ENCODE measurements around the gene CHRNE.
"Not testable (repeated sequence)": the region's sequence is repeated elsewhere in the genome, so short reads cannot be mapped to it uniquely, and the experiment has no call there.

CHRNE gene

DNA sequence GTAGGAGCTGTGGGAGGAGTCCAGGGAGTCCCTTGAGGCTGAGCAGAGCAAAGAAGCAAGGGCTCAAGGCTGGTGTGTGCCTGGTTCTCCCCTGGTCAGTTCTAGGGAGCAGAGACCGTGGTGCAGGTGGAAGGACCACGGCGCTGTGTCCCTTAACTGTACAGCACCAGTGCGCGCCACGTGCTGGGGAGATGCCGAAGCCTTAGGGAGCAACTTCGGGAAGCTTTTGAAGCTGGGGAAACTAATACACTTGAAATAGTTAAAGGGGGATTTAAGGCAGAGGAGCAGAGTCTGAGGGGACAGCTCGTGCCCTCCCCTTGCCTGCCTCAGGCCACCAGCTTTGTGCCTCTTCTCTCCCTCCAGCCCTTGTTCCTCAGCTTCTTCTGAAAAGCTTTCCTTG lies 42.2 kb downstream of the CHRNE start:
- Histone ChIP-seq H3K9ac (ENCODE audit: insufficient read length) (no peak overlapping the region), H3K9me3 (ENCODE audit: low read depth, low read length) (no peaks in the 10 kb centered on the region), H3K4me3 (no peak overlapping the region), H3K27ac (no peak overlapping the region), H3K36me3 (ENCODE audit: insufficient read depth, low read length) (peaks cover 3% of the 10 kb centered on the region; the same call in 1 of the 2 replicates)
- TF ChIP-seq POLR2AphosphoS5 (IDR thresholded peaks at IDR 0.05; ENCODE audit: borderline replicate concordance, low read depth, low read length) (no peak), FOXP2 (optimal IDR thresholded peaks at IDR 0.05; ENCODE audit: control extremely low read depth, extremely low read length, insufficient read depth) (no peak), EZH2 (IDR thresholded peaks at IDR 0.05) (no peak)
- DNase-seq (ENCODE audit: low read depth, low spot score), result no peak

DNA sequence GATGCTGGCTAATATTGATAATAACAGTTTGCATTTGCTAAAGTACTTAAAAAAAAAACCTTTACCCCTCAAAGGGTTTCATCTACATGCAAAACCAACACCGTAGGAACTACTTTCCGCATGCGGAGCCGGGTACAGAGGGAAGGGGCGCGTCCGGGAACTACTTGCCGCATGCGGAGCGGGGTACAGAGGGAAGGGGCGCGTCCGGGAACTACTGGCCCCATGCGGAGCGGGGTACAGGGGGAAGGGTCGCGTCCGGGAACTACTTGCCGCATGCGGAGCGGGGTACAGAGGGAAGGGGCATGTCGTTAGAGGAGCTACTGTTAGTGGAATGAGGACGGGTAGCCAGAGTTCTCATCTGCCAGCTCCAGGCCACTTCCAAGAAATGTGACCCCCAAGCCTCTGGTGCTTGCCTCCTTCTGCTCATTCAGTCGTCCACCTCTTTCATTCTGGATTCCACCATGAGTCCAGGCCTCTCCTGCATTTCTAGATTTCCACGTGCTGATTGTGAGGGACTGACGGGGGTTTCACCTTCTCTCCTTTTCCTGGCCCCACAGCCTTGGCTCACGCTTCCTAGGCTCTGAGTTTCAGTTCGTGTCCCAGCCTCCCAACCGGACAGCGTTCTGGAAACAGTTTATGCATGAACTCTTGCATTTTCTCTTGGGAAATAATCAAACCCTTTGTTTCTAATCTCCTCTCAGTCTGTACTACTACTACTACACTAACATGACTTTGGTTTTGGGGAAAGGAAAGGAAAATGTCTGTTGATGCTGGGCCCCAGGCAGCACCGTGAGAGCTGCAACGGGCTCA lies 42.9 kb downstream of the CHRNE start:
- H3K4me3 ChIP-seq, result no peak overlapping the region
- no peak overlapping the region for H3K27ac ChIP-seq
- TF ChIP-seq EZH2 (IDR thresholded peaks at IDR 0.05) (no peak), FOXP2 (optimal IDR thresholded peaks at IDR 0.05; ENCODE audit: control extremely low read depth, extremely low read length, insufficient read depth) (no peak), POLR2AphosphoS5 (IDR thresholded peaks at IDR 0.05; ENCODE audit: borderline replicate concordance, low read depth, low read length) (no peak)
- H3K36me3 ChIP-seq (ENCODE audit: insufficient read depth, low read length), result peaks cover 3% of the 10 kb centered on the region; the same call in 1 of the 2 replicates
- no peak overlapping the region for H3K9ac ChIP-seq (ENCODE audit: insufficient read length)
- no peak for DNase-seq (ENCODE audit: low read depth, low spot score)
- H3K9me3 ChIP-seq (ENCODE audit: low read depth, low read length), result no peaks in the 10 kb centered on the region

- Histone ChIP-seq H3K9me3 (ENCODE audit: low read depth, low read length) (no peaks in the 10 kb centered on the region), H3K9ac (ENCODE audit: insufficient read length) (no peak overlapping the region), H3K4me3 (no peak overlapping the region), H3K27ac (no peak overlapping the region), H3K36me3 (ENCODE audit: insufficient read depth, low read length) (peaks cover 3% of the 10 kb centered on the region; the same call in 1 of the 2 replicates)
- no peak for TF ChIP-seq POLR2AphosphoS5 (IDR thresholded peaks at IDR 0.05; ENCODE audit: borderline replicate concordance, low read depth, low read length)
- no peak for TF ChIP-seq FOXP2 (optimal IDR thresholded peaks at IDR 0.05; ENCODE audit: control extremely low read depth, extremely low read length, insufficient read depth)
- no peak for TF ChIP-seq EZH2 (IDR thresholded peaks at IDR 0.05)
- no peak for DNase-seq (ENCODE audit: low read depth, low spot score)
These were observed 44.0 kb downstream of the CHRNE start for GRCh38 chr17:4858882-4859260.

DNA sequence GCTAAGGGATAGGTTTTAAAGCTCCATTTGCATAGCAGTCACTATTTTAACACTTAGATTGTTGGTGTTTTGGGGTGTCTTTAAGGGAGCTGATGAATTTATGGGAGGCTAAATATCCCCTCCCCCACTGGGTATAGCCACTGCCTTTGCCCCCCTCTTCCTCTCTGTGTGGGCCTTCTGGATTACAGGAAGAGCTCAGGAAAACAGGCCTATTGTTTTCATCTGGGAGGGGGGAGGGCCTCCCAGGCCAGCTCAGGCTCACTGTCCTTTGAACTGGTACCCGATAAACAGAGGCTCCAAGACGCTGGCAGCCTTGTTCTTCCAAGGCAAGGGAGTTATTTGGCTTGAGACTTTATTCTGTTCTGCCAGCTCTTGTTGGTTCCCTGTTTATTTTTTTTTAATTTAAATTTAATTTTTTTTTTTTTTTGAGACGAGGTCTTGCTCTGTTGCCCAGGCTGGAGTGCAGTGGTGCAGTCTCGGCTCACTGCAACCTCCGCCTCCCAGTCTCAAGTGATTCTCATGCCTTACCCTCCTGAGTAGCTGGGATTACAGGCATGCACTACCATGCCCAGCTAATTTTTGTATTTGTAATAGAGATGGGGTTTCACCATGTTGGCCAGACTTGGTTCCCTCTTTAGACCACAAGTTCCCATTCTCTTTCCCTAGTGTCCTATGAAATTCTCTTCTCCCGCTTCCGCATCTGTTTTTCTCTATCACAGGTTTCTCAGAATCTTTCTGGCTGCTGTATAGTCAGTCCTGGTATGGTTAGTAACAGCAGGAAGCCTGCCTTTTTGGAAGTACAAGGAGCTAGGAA lies 44.6 kb downstream of the CHRNE start:
- no peak overlapping the region for H3K4me3 ChIP-seq
- no peak for TF ChIP-seq EZH2 (IDR thresholded peaks at IDR 0.05)
- TF ChIP-seq POLR2AphosphoS5 (IDR thresholded peaks at IDR 0.05; ENCODE audit: borderline replicate concordance, low read depth, low read length), result no peak
- no peak for TF ChIP-seq FOXP2 (optimal IDR thresholded peaks at IDR 0.05; ENCODE audit: control extremely low read depth, extremely low read length, insufficient read depth)
- H3K9ac ChIP-seq (ENCODE audit: insufficient read length), result no peak overlapping the region
- no peak for DNase-seq (ENCODE audit: low read depth, low spot score)
- H3K9me3 ChIP-seq (ENCODE audit: low read depth, low read length), result no peaks in the 10 kb centered on the region
- no peak overlapping the region for H3K27ac ChIP-seq
- H3K36me3 ChIP-seq (ENCODE audit: insufficient read depth, low read length), result peaks cover 3% of the 10 kb centered on the region; the same call in 1 of the 2 replicates

- not testable (repeated sequence) for H3K9me3 ChIP-seq (ENCODE audit: low read depth, low read length); DNase-seq (ENCODE audit: low read depth, low spot score); H3K4me3 ChIP-seq; H3K36me3 ChIP-seq (ENCODE audit: insufficient read depth, low read length); H3K9ac ChIP-seq (ENCODE audit: insufficient read length); H3K27ac ChIP-seq
These were observed 45.6 kb downstream of the CHRNE start for GRCh38 chr17:4857347-4857746.

DNA sequence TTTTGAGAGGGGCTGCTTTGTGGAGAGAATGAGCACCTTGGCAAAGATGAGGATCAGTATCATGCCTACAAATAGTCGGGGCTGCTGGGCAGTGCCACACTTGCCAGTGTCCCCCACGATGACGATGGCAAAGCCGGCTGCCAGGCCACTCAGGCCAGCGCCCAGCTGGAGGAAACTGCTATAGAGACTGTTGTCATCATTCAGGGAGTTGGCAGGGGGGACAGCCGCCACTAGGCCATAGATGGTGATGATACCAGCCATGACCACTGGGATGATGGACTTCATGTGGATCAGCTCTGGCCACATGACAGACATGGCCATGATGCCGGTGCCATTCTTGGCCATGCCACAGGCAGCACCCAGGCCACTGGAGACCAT lies 46.0 kb downstream of the CHRNE start:
- TF ChIP-seq FOXP2 (optimal IDR thresholded peaks at IDR 0.05; ENCODE audit: control extremely low read depth, extremely low read length, insufficient read depth), result no peak
- TF ChIP-seq EZH2 (IDR thresholded peaks at IDR 0.05), result no peak
- TF ChIP-seq POLR2AphosphoS5 (IDR thresholded peaks at IDR 0.05; ENCODE audit: borderline replicate concordance, low read depth, low read length), result no peak
- Histone ChIP-seq H3K36me3 (ENCODE audit: insufficient read depth, low read length) (peaks cover 3% of the 10 kb centered on the region; the same call in 1 of the 2 replicates), H3K9ac (ENCODE audit: insufficient read length) (no peak overlapping the region), H3K9me3 (ENCODE audit: low read depth, low read length) (no peaks in the 10 kb centered on the region), H3K4me3 (no peak overlapping the region), H3K27ac (no peak overlapping the region)
- no peak for DNase-seq (ENCODE audit: low read depth, low spot score)

- no peak overlapping the region for H3K27ac ChIP-seq
- peaks cover 3% of the 10 kb centered on the region; the same call in 1 of the 2 replicates for H3K36me3 ChIP-seq (ENCODE audit: insufficient read depth, low read length)
- TF ChIP-seq EZH2 (IDR thresholded peaks at IDR 0.05), result no peak
- no peak for TF ChIP-seq POLR2AphosphoS5 (IDR thresholded peaks at IDR 0.05; ENCODE audit: borderline replicate concordance, low read depth, low read length)
- no peak for TF ChIP-seq FOXP2 (optimal IDR thresholded peaks at IDR 0.05; ENCODE audit: control extremely low read depth, extremely low read length, insufficient read depth)
- no peaks in the 10 kb centered on the region for H3K9me3 ChIP-seq (ENCODE audit: low read depth, low read length)
- DNase-seq (ENCODE audit: low read depth, low spot score), result no peak
- H3K4me3 ChIP-seq, result no peak overlapping the region
- H3K9ac ChIP-seq (ENCODE audit: insufficient read length), result no peak overlapping the region
These were observed 46.5 kb downstream of the CHRNE start for GRCh38 chr17:4856271-4856936.

DNA sequence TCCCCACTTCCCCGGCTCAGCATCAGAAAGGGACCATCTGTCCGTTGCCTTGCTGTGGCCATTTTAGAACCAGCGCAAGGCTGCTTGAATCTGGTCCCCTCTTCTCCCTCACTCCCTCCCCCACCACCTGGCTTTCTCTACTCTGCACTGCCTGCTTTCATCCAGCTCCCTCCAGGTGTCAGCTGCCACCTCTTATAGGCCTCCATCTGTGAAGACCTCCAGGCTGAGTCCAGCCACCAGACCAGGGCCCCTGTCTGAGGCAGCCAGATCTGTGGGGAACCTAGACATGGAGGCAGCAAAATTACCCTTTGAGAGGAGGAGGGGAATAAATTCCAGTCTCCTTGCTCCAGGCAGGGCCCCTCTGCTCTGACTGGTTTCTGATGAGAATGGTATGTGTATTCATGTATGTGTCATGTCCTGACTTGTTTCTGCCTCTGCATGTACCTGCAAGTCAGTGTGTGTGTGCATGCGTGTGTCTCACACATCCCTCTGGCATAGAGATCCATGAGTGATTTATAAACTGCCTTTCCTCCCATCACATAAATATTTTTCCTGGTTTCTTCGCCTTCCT lies 48.7 kb downstream of the CHRNE start:
- no peak overlapping the region for H3K27ac ChIP-seq
- no peak for DNase-seq (ENCODE audit: low read depth, low spot score)

More for the DNA sequence above, 48.7 kb downstream of the CHRNE start:
- Histone ChIP-seq H3K9ac (ENCODE audit: insufficient read length) (no peak overlapping the region), H3K4me3 (no peak overlapping the region), H3K9me3 (ENCODE audit: low read depth, low read length) (no peaks in the 10 kb centered on the region), H3K36me3 (ENCODE audit: insufficient read depth, low read length) (no peaks in the 10 kb centered on the region)
- TF ChIP-seq POLR2AphosphoS5 (IDR thresholded peaks at IDR 0.05; ENCODE audit: borderline replicate concordance, low read depth, low read length) (no peak), EZH2 (IDR thresholded peaks at IDR 0.05) (no peak), FOXP2 (optimal IDR thresholded peaks at IDR 0.05; ENCODE audit: control extremely low read depth, extremely low read length, insufficient read depth) (no peak)
